A673 (cell line): ENCODE measurements around the gene KLK14. TPM values are rescaled to one million over a fixed set of nuclear protein-coding genes. Genes with fewer than 3 reads are reported as not detected.

ENCODE experiments used
- Bru-seq: library from RNA; stranded (reverse); fragments of 400-500 nt; gene quantifications from one replicate; lab custom pipeline; 2021; lab: Mats Ljungman, UMichigan
- BruChase-seq, 2 experiments: library from RNA; stranded (reverse); fragments of 400-500 nt; gene quantifications; one replicate each; lab custom pipeline; 2021; lab: Mats Ljungman, UMichigan
- BruUV-seq: library from RNA; stranded (reverse); fragments of 400-500 nt; replicated peaks from 2 replicates; lab custom pipeline; 2021; lab: Mats Ljungman, UMichigan
- CTCF ChIA-PET: fragments of 300-600 bp; sonication (Branson Sonifier 250); formaldehyde crosslinking; loops from one replicate; lab custom pipeline; 2022; ENCODE audit warnings: antibody characterized with exemption; lab: Charles Lee
- POLR2A ChIA-PET: fragments of 300-600 bp; sonication (Branson Sonifier 250); formaldehyde crosslinking; loops from one replicate; lab custom pipeline; 2022; ENCODE audit warnings: antibody characterized with exemption; ENCODE audit not compliant: low non-redundant PET; lab: Charles Lee
- DNase-seq: peaks from one replicate; pipeline ENCODE4 v3.0.0-alpha.2; 2015; ENCODE audit warnings: low spot score
- H3K27ac ChIP-seq: fragments of 200-600 bp; sonication (generic); 2 replicates; pipeline ENCODE4 v1.5.1; 2016; ENCODE audit warnings: mixed run types, low read depth, mild to moderate bottlenecking, mixed read lengths, antibody characterized with exemption, low read length; ENCODE audit not compliant: poor library complexity, severe bottlenecking
- H3K27me3 ChIP-seq: fragments of 200-600 bp; sonication (generic); replicated peaks from 2 replicates; pipeline ENCODE4 v1.6.1; 2017; ENCODE audit warnings: mixed run types, low read depth, mild to moderate bottlenecking, mixed read lengths, antibody characterized with exemption, low read length; ENCODE audit not compliant: insufficient read depth, poor library complexity
- H3K36me3 ChIP-seq: fragments of 200-600 bp; sonication (generic); 2 replicates; pipeline ENCODE4 v1.6.1; 2016; ENCODE audit warnings: mixed run types, mild to moderate bottlenecking, mixed read lengths, antibody characterized with exemption, low read length; ENCODE audit not compliant: insufficient read depth, poor library complexity, severe bottlenecking
- H3K4me1 ChIP-seq: fragments of 200-600 bp; sonication (generic); 2 replicates; pipeline ENCODE4 v1.6.1; 2017; ENCODE audit warnings: mixed run types, mild to moderate bottlenecking, mixed read lengths, antibody characterized with exemption, low read length; ENCODE audit not compliant: insufficient read depth, poor library complexity, severe bottlenecking
- H3K4me3 ChIP-seq: fragments of 200-600 bp; sonication (generic); 2 replicates; pipeline ENCODE4 v1.5.1; 2016; ENCODE audit warnings: low read depth, mixed run types, mild to moderate bottlenecking, mixed read lengths, low read length; ENCODE audit not compliant: poor library complexity, severe bottlenecking
- H3K9me3 ChIP-seq: fragments of 200-600 bp; sonication (generic); 2 replicates; pipeline ENCODE4 v1.6.1; 2016; ENCODE audit warnings: mixed run types, low read depth, mild to moderate bottlenecking, mixed read lengths, antibody characterized with exemption, low read length; ENCODE audit not compliant: poor library complexity, severe bottlenecking
- CTCF ChIP-seq: fragments of 300-800, 200-600 bp; sonication (generic); conservative IDR thresholded peaks from 2 replicates; pipeline ENCODE4 v1.5.1; 2017; ENCODE audit warnings: low read depth, mild to moderate bottlenecking, antibody characterized with exemption, low read length, moderate library complexity, mixed read lengths
- EZH2 ChIP-seq: fragments of 200-600 bp; sonication (generic); IDR thresholded peaks from 2 replicates; pipeline ENCODE4 v1.6.1; 2017; ENCODE audit warnings: borderline replicate concordance, low read depth, mild to moderate bottlenecking, mixed read lengths, antibody characterized with exemption, low read length; ENCODE audit not compliant: poor library complexity, severe bottlenecking
- intact Hi-C: fragments of 100-400 bp; cut with micrococcal nuclease; formaldehyde crosslinking; loops from one replicate; pipeline ENCODE4 v1.10.0; 2022; ENCODE audit not compliant: unreplicated experiment
- long read RNA-seq: library from polyadenylated mRNA; stranded (forward); transcript quantifications from one replicate; pipeline ENCODE4 v2.0.0, GENCODE V29; 2022
- total RNA-seq: library from RNA; stranded (reverse); gene quantifications from 2 replicates; pipeline ENCODE4 v1.2.3, GENCODE V29; 2021

The KLK14 gene
- total RNA-seq = 1.0 and 1.2 TPM in 2 replicates
- Bru-seq, nascent RNA = percentile 33 among the genes with signal in this experiment
- percentile 40 among the genes with signal in this experiment for BruChase-seq, experiment 1, labeled RNA remaining after a 2-hour chase
- percentile 56 among the genes with signal in this experiment for BruChase-seq, experiment 2, labeled RNA remaining after a 6-hour chase
- long read RNA-seq, partial matches to known transcripts = 1 of 1 reads
- long read RNA-seq, other reads (novel, unspliced or antisense) = 0 of 1 reads

- CTCF ChIA-PET = no interaction called here
- no TSS peak for BruUV-seq
- Histone ChIP-seq H3K27me3 (peaks cover 16% of the 10 kb centered on the region), H3K27ac (no peak within 1 kb of the TSS), H3K4me3 (no peak within 1 kb of the TSS), H3K36me3 (no peaks in the 10 kb centered on the region), H3K9me3 (no peaks in the 10 kb centered on the region), H3K4me1 (no peaks in the 10 kb centered on the region)
- TF ChIP-seq EZH2 (no peak), CTCF (no peak)
- no peak for DNase-seq
- POLR2A ChIA-PET = no interaction called here
- intact Hi-C loops = no loop called here
Measured at GRCh38 chr19:51082611-51083010, at the start of gene KLK14. Gene KLK14 (minus strand): TSS chr19:51082887. CDS start chr19:51082614, 273 bp downstream.

DNA sequence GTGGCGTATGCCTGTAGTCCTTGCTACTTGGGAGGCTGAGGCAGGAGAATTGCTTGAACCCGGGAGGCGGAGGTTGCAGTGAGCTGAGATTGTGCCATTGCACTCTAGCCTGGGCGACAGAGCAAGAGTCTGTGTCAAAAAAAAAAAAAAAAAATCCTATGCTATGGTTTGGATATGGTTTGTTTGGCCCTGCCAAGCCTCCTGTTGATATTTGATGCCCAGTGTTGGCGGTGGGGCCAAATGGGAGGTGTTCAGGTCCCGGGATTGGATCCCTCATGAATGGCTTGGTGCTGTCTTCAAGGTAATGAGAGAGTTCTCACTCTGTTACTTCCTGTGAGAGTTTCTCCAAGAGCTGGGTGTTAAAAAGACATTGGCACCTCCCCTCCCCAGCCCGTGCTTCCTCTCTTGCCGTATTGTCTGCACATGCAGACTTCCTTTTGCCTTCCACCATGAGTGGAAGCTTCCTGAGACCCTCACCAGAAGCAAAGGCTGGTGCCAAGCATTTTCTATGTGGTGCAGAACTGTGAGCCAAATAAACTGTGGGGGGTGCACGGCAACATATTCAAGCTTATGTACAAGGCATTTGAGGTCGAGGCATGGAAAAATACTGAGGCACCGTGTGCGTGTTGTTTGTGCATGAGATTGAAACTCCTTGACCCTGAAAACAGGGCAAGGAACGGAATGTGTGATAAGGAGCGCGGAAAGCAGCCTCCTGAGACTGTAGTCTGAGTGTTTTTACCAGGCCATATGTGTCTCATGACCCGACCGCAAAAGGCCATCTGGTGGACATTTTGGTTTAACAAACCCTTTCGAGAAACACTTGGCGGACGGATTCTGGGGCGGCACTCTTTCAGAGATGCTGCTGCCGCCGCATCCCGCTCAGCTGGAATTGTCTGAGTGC lies 49.3 kb upstream of the KLK14 start:
- H3K27ac ChIP-seq = no peak overlapping the region
- CTCF ChIA-PET = no interaction called here
- POLR2A ChIA-PET = no interaction called here
- no peaks in the 10 kb centered on the region for H3K36me3 ChIP-seq
- H3K4me1 ChIP-seq = no peaks in the 10 kb centered on the region
- intact Hi-C loops = no loop called here
- no TSS peak for BruUV-seq
- peaks cover 6% of the 10 kb centered on the region for H3K9me3 ChIP-seq
- no peak overlapping the region for H3K4me3 ChIP-seq
- H3K27me3 ChIP-seq = peaks cover 20% of the 10 kb centered on the region
- TF ChIP-seq EZH2 (no peak), CTCF (no peak)
- DNase-seq = no peak

DNA sequence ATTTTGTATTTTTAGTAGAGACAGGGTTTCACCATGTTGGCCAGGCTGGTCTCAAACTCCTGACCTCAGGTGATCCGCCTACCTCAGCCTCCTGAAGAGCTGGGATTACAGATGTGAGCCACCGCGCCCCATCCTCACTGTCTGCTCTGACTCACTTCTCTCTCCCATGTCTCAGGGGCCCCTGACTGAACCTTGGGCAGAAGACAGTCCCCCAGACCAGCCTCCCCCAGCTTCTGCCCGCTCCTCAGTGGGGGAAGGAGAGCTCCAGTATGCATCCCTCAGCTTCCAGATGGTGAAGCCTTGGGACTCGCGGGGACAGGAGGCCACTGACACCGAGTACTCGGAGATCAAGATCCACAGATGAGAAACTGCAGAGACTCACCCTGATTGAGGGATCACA lies 47.0 kb upstream of the KLK14 start:
- Histone ChIP-seq H3K4me1 (no peaks in the 10 kb centered on the region), H3K4me3 (no peak overlapping the region), H3K9me3 (no peaks in the 10 kb centered on the region), H3K36me3 (no peaks in the 10 kb centered on the region), H3K27ac (no peak overlapping the region), H3K27me3 (peaks cover 11% of the 10 kb centered on the region)
- CTCF ChIA-PET = no interaction called here
- BruUV-seq = no TSS peak
- POLR2A ChIA-PET = no interaction called here
- intact Hi-C loops = no loop called here
- DNase-seq = no peak
- TF ChIP-seq CTCF = no peak
- no peak for TF ChIP-seq EZH2
